Activated T-helper 2 cell treated with anti-CD3 and anti-CD28 coated beads, Interferon-gamma antibody, Interleukin-2, Interleukin-4, amounts not matched to agents 10 μg/mL and 5 μg/mL and 100 μg/mL, durations not matched to agents 14 hours and 24 hours and 36 hours (primary cell): ENCODE data around the gene GNA14. TPM values are rescaled to one million over a fixed set of nuclear protein-coding genes. Genes with fewer than 3 reads are reported as not detected.
"Not testable (repeated sequence)": the region's sequence is repeated elsewhere in the genome, so short reads cannot be mapped to it uniquely, and the experiment has no call there.

Experiments
- DNase-seq: peaks from one replicate; pipeline ENCODE4 v3.0.0; 2021; ENCODE audit warnings: low spot score
- H3K27ac Mint-ChIP-seq: one replicate; pipeline ENCODE4 v1.8.0; 2021; ENCODE audit warnings: mixed read lengths
- H3K27me3 Mint-ChIP-seq: one replicate; pipeline ENCODE4 v1.8.0; 2021; ENCODE audit warnings: low read depth, mixed read lengths
- H3K36me3 Mint-ChIP-seq: one replicate; pipeline ENCODE4 v1.8.0; 2021; ENCODE audit warnings: low read depth, mixed read lengths
- H3K4me1 Mint-ChIP-seq: one replicate; pipeline ENCODE4 v1.8.0; 2021; ENCODE audit warnings: low read depth, mixed read lengths
- H3K4me3 Mint-ChIP-seq: one replicate; pipeline ENCODE4 v1.8.0; 2021; ENCODE audit warnings: low read depth, mild to moderate bottlenecking, moderate library complexity, mixed read lengths
- H3K9me3 Mint-ChIP-seq: one replicate; pipeline ENCODE4 v1.8.0; 2021; ENCODE audit warnings: mixed read lengths
- intact Hi-C: fragments of 100-400 bp; cut with micrococcal nuclease; formaldehyde crosslinking; loops from one replicate; pipeline ENCODE4 v1.15.1; 2023
- total RNA-seq: library from RNA; stranded (reverse); gene quantifications from 2 replicates; pipeline ENCODE4 v1.2.3, GENCODE V29; 2022

GNA14 gene
- total RNA-seq = 0.09 TPM in 2 replicates

DNA sequence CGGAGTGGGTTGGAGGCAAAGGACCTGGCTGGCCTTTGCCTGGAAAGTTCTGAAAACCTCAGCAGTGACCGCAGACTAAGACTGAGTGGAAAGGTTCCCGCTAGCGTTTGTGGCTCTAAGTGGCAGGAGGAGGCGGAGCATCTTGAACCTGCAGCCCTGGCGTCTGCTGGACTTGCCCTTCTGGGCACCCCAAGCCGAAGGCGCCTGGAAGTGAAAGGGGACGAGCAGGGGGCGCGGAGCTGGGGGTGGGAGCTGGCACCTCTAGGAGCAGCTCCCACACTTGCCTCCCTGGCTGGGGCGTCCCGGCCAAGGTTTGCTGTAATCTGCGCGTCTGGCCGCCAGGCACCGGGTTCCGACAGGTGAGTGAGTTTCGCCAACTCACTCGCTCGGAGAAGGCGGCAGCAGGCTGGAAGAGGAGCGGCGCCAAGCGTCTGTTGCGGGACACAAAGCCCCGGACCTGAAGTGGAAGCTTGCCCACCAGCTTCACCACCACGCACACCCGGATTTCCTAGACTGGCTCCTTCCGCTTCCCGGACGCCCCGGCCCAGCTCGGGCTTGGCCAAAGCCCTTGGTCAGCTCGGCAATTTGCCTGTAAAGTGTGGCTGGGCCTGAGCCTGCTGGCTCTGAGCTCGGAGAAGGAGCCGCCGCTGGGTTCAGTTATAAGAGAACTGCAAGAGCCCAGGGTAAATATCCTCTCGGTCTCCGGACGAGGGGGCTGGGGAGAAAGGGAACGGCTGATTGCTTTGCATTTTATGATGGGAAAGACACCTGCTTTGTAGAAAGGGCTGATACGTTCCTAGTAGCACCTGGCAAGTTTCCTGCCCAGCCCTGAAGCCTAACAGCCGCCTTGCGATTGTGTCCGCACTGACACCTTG is at the start of gene GNA14:
Gene GNA14, minus strand, starts transcription at position 89 of the 875 bp plus-strand sequence. CDS start 529 bp downstream, outside the sequence.
- intact Hi-C loops = loop anchor here (10.0 kb wide), 1 partner anchor 194 kb away; no protein-coding TSS in a partner anchor
- Mint-ChIP-seq H3K4me3 (peak within 1 kb of the TSS; percentile 74), H3K4me1 (peaks cover 7% of the 10 kb centered on the region), H3K27me3 (peaks cover 52% of the 10 kb centered on the region), H3K9me3 (no peaks in the 10 kb centered on the region), H3K36me3 (no peaks in the 10 kb centered on the region), H3K27ac (no peak within 1 kb of the TSS)
- DNase-seq = no peak

DNA sequence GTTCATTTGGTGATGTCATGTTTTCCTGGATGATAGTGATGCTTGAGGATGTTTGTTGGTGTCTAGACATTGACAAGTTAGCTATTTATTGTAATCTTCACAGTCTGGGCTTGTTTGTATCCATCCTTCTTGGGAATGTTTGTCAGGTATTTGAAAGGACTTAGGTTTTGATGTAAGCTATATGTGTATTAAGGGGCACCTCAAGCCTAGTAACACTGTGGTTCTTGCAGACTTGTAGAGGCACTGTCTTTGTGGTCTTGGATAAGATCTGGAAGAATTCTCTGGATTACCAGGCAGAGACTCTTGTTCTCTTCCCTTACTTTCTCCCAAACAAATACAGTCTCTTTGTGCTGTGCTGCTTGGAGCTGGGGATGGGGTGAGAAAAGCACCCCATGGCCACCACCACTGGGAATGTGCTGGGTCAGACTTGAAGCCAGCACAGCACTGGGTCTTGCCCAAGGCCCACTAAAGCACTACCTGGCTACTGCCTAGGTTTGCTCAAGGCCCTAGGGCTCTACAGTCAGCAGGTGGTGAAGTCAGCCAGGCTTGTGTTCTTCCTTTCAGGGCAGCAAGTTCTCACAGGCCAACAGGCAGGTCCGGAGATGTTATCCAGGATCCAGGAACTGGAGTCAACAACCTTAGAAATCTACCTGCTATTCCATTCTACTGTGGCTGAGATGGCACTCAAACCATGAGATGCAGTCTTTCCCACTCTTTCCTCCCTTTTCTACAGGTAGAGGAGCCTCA is 49.3 kb upstream of the GNA14 start:
- Mint-ChIP-seq H3K36me3 (no peaks in the 10 kb centered on the region), H3K9me3 (peaks cover 3% of the 10 kb centered on the region), H3K27ac (no peak overlapping the region), H3K27me3 (peaks cover 18% of the 10 kb centered on the region), H3K4me1 (no peaks in the 10 kb centered on the region), H3K4me3 (no peak overlapping the region)
- intact Hi-C loops = no loop called here
- no peak for DNase-seq

DNA sequence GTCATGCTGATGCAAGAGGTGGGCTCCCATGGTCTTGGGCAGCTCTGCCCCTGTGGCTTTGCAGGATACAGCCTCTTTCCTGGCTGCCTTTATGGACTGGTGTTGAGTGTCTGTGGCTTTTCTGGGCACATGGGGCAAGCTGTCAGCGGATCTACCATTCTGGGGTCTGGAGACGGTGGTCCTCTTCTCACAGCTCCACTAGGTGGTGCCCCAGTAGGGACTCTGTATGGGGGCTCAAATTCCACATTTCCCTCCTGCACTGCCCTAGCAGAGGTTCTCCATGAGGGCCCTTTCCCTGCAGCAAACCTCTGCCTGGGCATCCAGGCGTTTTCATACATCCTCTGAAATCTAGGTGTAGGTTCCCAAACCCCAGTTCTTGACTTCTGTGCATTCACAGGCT is 42.6 kb upstream of the GNA14 start:
- H3K9me3 Mint-ChIP-seq, H3K36me3 Mint-ChIP-seq, intact Hi-C loops, DNase-seq, H3K27ac Mint-ChIP-seq, H3K4me3 Mint-ChIP-seq, H3K4me1 Mint-ChIP-seq: not testable (repeated sequence)
- peaks cover 17% of the 10 kb centered on the region for H3K27me3 Mint-ChIP-seq

DNA sequence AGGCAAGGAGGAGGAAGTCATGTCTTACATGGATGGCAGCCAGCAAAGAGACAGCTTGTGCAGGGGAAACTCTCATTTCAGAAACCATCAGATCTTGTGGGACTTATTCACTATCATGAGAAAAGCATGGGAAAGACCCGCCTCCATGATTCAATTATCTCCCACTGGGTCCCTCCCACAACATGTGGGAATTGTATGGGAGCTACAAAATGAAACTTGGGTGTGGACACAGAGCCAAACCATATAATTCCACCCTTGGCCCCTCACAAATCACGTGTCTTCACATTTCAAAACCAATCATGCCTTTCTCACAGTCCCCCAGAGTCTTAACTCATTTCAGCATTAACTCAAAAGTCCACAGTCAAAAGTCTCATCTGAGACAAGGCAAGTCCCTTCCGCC is 42.0 kb upstream of the GNA14 start:
- DNase-seq, H3K27ac Mint-ChIP-seq, H3K36me3 Mint-ChIP-seq, H3K4me1 Mint-ChIP-seq, H3K4me3 Mint-ChIP-seq, intact Hi-C loops, H3K9me3 Mint-ChIP-seq: not testable (repeated sequence)
- H3K27me3 Mint-ChIP-seq = peaks cover 15% of the 10 kb centered on the region

DNA sequence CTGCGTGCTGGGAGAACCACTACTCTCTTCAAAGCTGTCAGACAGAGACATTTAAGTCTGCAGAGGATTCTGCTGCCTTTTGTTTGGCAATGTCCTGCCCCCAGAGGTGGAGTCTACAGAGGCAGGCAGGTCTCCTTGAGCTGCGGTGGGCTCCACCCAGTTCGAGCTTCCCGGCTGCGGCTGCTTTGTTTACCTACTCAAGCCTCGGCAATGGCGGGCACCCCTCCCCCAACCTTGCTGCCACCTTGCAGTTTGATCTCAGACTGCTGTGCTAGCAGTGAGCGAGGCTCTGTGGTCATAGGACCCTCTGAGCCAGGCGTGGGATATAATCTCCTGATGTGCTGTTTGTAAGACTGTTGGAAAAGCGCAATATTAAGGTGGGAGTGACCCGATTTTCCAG is 39.6 kb upstream of the GNA14 start:
- intact Hi-C loops, H3K4me3 Mint-ChIP-seq, H3K4me1 Mint-ChIP-seq, DNase-seq, H3K27me3 Mint-ChIP-seq, H3K27ac Mint-ChIP-seq, H3K9me3 Mint-ChIP-seq, H3K36me3 Mint-ChIP-seq: not testable (repeated sequence)

DNA sequence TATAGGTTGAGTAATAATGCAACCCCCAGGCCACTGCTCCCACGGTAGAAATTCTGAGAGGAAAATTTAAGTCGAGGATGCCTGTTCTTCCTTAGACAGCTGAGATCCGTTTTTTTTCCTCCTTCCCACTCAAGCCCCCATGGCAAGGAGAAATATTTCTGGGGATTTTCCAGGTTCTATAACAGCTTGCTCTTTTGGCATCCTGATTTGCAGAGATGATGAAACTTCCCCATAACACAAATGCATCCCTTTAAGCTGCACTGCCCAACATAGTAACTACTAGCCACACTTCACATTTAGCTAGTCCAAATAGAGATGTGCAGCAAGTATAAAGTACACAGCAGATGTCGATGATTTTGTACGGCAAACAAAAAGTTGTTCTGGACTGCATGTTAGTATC is 32.5 kb upstream of the GNA14 start:
- intact Hi-C loops = no loop called here
- Mint-ChIP-seq H3K36me3 (no peaks in the 10 kb centered on the region), H3K27me3 (no peaks in the 10 kb centered on the region), H3K9me3 (no peaks in the 10 kb centered on the region), H3K4me3 (no peak overlapping the region), H3K27ac (no peak overlapping the region), H3K4me1 (no peaks in the 10 kb centered on the region)
- no peak for DNase-seq

DNA sequence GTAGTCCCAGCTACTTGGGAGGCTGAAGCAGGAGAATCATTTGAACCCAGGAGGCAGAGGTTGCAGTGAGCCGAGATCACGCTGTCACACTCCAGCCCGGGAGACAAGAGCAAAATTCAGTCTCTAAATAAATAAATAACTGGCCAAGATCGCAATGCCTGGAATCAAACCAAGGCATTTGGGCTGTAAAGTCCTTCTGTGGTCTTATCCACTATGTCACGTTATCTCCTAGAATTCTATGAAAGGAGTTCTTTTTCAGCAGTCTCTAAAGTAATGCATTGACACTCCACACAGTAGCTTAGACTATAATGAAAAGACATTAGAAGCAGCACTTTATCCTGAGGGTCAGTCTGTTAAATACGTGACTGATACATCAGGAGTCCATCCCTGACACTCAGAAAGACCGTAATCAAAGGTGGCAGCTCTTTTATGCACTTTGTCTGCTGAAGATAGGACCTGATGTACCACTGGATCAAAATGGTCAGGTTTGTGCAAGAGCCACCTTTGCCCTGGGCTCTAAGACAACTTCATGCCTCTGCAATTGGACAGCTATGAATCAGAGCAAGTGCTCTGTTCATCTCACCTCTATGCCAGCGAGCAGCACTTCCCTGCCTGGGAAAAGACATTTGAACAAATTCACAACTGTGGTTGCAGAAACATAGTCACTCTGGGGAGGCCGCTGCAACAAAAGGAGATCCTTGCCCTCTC is 31.7 kb upstream of the GNA14 start:
- Mint-ChIP-seq H3K27ac (no peak overlapping the region), H3K27me3 (no peaks in the 10 kb centered on the region), H3K9me3 (no peaks in the 10 kb centered on the region), H3K4me3 (no peak overlapping the region), H3K4me1 (no peaks in the 10 kb centered on the region), H3K36me3 (no peaks in the 10 kb centered on the region)
- intact Hi-C loops = no loop called here
- DNase-seq = no peak

DNA sequence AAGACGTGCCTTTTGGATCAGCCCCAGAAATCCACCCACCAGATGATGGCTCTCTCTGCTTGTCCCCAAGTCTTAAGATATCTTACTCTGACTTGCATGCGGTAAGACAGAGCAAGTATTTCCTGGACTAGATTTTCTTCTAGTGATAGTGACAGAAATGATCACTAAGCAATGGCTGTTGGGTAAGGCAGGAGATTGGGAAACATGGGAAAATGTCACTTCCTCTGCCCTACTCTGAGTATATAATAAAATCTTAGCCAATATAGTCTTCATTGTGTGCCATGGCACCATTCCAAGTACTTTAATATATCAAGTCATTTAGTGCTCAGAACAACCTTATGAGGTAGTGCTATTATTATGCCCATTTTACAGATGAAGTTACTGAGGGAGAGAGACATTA is 31.0 kb upstream of the GNA14 start:
- intact Hi-C loops = no loop called here
- Mint-ChIP-seq H3K4me3 (no peak overlapping the region), H3K27ac (no peak overlapping the region), H3K4me1 (no peaks in the 10 kb centered on the region), H3K9me3 (no peaks in the 10 kb centered on the region), H3K27me3 (no peaks in the 10 kb centered on the region), H3K36me3 (no peaks in the 10 kb centered on the region)
- no peak for DNase-seq

DNA sequence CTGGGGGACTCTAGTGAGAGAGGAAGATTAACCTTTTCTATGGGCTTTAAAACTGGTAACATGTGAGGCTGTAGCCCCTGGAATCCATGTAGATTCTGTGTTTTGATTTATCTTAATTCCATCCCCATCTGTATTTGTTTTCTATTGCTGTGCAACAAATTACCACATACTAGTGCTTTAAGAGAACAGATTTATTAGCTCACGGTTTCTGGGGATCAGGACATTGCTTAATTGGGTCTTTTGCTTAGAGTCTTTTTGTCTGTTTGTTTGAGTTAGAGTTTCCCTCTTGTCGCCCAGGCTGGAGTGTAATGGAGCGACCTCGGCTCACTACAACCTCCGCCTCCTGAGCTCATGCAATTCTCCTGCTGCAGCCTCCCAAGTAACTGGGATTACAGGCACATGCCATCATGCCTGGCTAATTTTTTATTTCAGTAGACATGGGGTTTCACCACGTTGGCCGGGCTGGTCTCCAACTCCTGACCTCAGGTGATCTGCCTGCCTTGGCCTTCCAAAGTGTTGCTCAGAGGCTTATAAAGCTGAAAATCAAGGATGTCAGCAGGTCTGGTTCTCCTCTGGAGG is 29.9 kb upstream of the GNA14 start:
- H3K36me3 Mint-ChIP-seq = no peaks in the 10 kb centered on the region
- no peaks in the 10 kb centered on the region for H3K27me3 Mint-ChIP-seq
- no peak for DNase-seq
- H3K4me1 Mint-ChIP-seq = no peaks in the 10 kb centered on the region
- intact Hi-C loops = no loop called here
- H3K9me3 Mint-ChIP-seq = no peaks in the 10 kb centered on the region
- no peak overlapping the region for H3K4me3 Mint-ChIP-seq
- no peak overlapping the region for H3K27ac Mint-ChIP-seq

DNA sequence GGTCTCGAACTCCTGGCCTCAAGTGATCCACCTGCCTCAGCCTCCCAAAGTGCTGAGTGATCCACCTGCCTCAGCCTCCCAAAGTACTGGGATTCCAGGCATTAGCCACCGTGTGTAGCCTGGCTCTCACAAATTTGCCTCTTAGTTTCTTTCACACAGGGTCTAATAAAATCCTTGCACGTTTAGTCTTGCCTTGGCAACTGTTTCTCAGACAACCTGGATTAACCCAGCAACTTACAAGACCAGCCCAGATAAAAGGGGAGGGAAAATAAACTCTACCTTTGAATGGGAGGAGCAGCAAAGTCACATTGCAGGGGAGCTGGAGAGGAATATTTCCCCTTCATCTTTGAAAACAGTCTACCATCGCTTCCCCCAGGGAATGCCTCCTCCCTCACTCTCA is 29.3 kb upstream of the GNA14 start:
- DNase-seq = no peak
- Mint-ChIP-seq H3K4me1 (no peaks in the 10 kb centered on the region), H3K9me3 (no peaks in the 10 kb centered on the region), H3K27ac (no peak overlapping the region), H3K4me3 (no peak overlapping the region), H3K36me3 (no peaks in the 10 kb centered on the region), H3K27me3 (no peaks in the 10 kb centered on the region)
- intact Hi-C loops = no loop called here

DNA sequence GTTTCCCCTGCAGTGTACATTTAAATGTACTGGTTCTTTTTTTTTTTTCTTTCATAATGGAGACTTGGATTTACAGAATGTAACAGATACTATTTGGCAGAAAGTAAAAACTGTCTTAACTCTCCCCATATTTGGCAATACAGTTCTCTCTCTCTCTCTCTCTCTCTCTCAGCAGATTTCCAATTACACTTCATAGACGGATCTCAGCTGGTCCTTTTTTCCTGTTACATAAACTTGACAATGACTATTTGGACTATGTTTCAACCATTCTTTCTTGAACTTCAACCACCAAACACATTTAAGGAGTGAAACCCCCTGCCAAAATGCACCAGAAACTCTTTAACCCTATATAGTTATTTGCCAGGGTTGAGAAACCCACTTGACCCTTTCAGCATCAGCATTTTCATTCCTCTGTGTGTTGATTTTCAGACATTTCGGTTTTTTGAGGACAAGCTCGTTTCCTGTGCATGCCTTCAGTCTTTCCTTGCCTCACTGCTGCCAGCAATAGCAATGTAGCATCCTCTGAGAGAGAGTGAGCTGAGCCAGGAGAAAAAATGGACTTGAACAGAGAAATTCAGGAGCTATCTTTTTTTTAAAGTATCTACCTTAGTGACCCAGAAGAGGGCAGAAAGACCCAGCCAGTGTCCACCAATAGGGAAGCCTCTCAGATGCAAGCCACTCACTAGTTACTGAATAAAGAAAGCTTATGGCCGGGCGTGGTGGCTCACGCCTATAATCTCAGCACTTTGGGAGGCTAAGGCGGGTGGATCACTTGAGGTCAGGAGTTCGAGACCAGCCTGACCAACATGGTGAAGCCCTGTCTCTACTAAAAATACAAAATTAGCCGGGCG is 26.0 kb upstream of the GNA14 start:
- Mint-ChIP-seq H3K36me3 (no peaks in the 10 kb centered on the region), H3K4me3 (no peak overlapping the region), H3K4me1 (no peaks in the 10 kb centered on the region), H3K27ac (no peak overlapping the region), H3K9me3 (no peaks in the 10 kb centered on the region), H3K27me3 (peaks cover 2% of the 10 kb centered on the region)
- DNase-seq = no peak
- intact Hi-C loops = no loop called here

DNA sequence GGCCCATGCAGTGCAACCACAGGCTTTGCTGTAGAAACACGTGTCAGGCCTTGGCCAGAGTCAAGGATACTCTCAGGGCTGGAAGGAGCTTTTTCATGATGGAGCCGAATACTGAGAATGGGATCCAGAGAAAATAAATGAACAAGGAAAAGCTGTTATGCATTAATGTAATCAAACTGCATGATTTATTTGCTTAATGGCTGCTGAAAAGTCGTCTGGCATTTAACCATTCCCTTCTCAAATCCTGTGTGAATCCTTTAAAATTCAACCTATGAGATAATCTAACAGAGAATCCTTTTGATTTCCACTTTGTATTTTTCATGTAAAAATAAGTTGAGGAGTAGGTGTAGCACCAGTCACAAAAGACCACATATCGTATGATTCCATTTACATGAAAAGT is 24.1 kb upstream of the GNA14 start:
- no peaks in the 10 kb centered on the region for H3K4me1 Mint-ChIP-seq
- intact Hi-C loops = no loop called here
- DNase-seq = no peak
- H3K27ac Mint-ChIP-seq = no peak overlapping the region
- H3K4me3 Mint-ChIP-seq = no peak overlapping the region
- H3K27me3 Mint-ChIP-seq = peaks cover 4% of the 10 kb centered on the region
- no peaks in the 10 kb centered on the region for H3K9me3 Mint-ChIP-seq
- no peaks in the 10 kb centered on the region for H3K36me3 Mint-ChIP-seq
